Right ventricle myocardium inferior (tissue), 1 donor: Measurements from ENCODE around the gene ZNF512B. TPM values are rescaled to one million over a fixed set of nuclear protein-coding genes. Genes with fewer than 3 reads are reported as not detected.
"Not testable (repeated sequence)": the region's sequence is repeated elsewhere in the genome, so short reads cannot be mapped to it uniquely, and the experiment has no call there.

Source experiments
- ATAC-seq: fragments of 200-7000 bp; cut with Tn5 transposase; one replicate; pipeline ENCODE4 v1.9.1; 2020; ENCODE audit warnings: mild to moderate bottlenecking, moderate library complexity
- DNase-seq: peaks from one replicate; pipeline ENCODE4 v3.0.0; 2021; ENCODE audit errors: missing footprints
- intact Hi-C: fragments of 100-400 bp; cut with DNase I; formaldehyde crosslinking; loops from one replicate; pipeline ENCODE4 v1.11.0; 2022
- total RNA-seq: library from RNA; stranded (reverse); fragmentation: NEBNext Ultra II Directional; extraction: Animal tissue kit (Norgen Biotek cat#: 25700); gene quantifications from one replicate; pipeline ENCODE4 v1.2.1, GENCODE V29; 2021
- donor health status: DM: no; HTN: yes; CAD: no; lungs with severe emphysema.

Gene ZNF512B
- total RNA-seq, 1 donor from 2014 or later = 12.2 TPM

DNA sequence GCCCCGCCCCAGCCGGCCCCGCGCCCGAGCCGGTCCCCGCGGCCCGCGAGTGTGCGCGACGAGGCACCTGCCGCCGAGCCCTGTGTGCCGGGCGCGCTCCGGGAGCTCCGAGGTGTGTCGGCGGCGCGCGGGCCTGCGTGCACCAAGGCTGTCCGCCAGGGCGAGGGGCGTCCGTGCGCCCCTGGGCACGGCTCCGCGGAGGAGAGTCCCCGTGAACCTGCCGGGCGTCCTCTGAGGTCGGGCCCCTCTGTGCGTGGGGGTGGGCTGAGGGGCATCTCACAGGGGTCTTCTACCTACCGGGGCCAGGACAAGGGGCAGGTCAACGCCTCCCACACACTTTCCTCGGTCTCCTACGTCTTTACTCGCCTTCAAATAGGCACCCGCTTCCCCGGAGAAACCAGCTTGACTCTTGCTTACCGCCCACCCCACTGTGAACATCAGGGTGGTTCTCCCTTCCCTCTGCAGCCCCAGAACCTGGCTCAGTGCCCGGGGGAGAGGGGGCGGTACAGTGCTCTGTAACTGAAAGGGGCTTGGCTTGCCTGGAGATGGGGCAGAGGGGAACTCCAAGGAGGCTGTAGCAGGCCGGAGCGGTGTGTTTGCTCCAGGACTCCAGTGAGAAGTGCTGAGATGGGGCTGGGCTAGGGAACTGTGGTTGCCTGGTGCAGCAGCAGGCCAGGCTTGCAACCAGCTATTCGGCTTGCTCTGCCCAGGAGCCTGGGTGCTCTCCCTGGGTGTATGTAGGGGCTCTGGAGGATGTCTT is 10.0 kb upstream of the ZNF512B start, which contains the start of gene SAMD10:
SAMD10 (minus strand) TSS at position 86 of the 760 bp plus-strand sequence. CDS start 175 bp downstream, outside the sequence.
- DNase-seq = no peak
- intact Hi-C loops = loop anchor here (2.0 to 10.0 kb wide), 3 partner anchors 77 to 205 kb away; partner anchors contain the start of genes LKAAEAR1 and OPRL1
- ATAC-seq = no peak

DNA sequence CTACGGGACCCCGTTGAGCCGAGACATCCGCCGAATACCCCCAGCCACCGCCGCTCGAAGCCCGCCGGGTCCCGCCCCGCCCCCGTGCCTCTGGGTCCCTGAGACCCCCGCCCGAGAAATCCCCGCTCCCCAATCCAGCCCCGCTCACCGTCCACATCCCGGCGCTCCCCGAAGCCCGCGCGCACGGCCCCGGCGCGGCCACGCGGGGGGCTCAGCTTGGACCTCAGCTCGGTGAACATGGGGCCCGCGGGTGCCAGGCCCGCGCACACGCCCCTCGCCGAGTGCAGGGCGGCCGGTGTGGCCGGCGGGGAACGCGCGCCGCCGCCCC is 9.5 kb upstream of the ZNF512B start:
- ATAC-seq (no peak), DNase-seq (no peak)
- intact Hi-C loops = loop anchor here (5.0 to 10.0 kb wide), 2 partner anchors 103 to 204 kb away; partner anchors contain the start of genes LKAAEAR1 and OPRL1

DNA sequence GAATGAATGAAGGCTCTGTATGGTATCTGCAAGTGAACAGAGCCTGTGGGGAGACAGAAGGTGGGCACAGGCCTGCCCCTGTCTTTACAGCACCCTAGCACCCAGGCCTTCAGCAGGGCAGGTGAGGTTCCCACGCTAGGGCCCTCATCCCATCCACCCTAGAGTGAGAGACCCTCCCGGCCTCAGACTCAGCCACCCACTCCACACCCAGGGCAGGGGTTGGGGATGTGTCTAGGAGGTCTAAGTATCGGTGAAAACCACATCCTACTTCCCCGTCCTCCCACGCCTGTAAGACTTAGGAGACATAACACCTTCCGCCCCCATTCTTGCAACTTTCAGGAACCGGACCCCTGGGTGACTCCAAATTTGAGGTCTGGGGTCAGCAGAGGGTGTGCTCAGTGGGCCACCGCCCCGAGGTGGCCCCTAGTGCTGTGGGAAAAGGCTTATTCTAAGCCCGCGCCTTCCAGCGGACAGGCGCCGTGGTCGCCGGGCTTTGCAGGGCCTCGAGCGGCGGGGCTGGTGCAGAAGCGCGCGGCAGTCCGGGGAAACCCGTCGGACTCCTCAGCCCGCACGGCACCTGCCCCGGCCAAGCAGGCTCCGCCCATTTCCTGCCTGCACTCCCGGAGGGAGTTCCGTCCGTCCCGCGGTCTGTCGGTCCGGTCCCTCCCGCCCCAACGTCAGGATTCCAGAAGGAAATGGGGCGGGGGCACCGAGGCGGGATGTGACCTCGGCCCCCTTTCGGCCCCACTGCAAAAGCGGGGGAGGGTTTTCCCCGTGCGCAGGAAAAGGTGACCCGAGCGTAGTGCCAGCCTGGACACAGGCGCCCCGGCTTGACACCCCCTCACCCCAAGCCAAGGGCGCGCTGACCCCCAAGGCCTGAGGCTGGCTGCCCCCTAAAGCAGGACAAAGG is 8.8 kb upstream of the ZNF512B start:
- peak; percentile 86 for DNase-seq
- intact Hi-C loops = loop anchor here (5.0 to 10.0 kb wide), 2 partner anchors 104 to 204 kb away; partner anchors contain the start of genes LKAAEAR1 and OPRL1
- ATAC-seq = peak; percentile 39

DNA sequence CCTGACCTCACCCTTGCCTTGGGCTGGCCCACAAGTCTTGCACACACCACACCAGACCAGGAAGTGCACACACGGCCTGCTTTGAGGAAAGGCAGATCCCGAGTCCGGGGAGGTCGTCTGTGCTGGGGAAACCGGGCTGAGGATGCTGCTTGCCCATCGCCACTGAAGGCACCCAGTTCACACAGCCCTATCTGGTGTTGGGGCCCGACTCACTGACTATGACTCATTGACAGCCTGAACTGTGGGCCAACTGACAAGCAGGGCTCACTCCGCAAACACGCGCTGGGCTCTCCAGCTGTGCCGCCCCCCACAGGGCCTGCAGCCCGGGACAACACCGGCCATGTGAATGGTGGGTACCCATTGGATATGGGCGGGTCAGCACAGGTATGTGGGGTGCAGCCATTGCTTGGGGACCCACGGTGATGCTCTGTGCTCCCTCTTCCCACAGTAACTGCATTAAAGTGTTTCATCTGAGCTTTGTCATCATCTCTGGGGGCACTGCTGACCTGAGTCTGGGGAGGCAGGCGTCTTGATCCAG is 8.1 kb upstream of the ZNF512B start:
- intact Hi-C loops = loop anchor here (5.0 to 10.0 kb wide), 2 partner anchors 104 to 203 kb away; partner anchors contain the start of genes LKAAEAR1 and OPRL1
- DNase-seq = no peak
- ATAC-seq = no peak

DNA sequence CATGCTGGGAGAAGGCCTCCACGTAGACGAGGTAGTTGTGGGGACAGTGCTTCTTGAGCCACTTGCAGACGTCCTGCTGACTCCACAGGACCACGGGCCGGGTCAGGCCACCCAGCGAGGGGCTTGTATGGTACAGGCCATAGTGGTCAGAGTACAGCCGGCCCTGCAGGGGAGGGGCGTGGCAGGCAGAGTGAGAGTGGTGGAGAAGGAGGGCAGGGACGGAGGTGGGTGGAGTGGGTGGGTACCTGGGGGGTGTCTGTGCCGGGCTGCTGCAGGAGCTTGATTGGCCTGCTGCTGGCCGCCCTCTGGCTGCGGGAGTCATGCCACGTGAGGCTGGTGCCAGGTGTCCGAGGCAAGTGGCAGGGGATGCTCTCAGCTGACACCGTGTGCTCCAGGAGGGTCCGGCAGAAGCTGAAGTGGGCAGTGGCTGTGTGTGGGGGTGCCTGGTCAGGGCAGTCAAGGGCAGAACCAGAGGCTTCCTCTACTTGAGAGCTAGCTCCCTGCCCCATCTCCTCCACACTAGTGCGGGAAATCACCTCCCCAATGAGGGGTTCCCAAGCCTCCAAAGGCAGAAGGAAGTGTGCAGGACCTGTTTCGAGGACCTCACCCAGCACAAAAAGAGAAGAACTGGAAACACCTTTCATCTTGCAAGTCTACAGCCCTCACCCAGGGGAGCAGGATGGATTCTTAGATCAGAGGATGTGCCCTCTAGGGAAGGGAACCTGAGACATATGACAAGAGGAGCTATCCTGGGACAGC is 7.4 kb upstream of the ZNF512B start:
- intact Hi-C loops = loop anchor here (5.0 to 10.0 kb wide), 2 partner anchors 105 to 202 kb away; partner anchors contain the start of genes LKAAEAR1 and OPRL1
- ATAC-seq (no peak), DNase-seq (no peak)

DNA sequence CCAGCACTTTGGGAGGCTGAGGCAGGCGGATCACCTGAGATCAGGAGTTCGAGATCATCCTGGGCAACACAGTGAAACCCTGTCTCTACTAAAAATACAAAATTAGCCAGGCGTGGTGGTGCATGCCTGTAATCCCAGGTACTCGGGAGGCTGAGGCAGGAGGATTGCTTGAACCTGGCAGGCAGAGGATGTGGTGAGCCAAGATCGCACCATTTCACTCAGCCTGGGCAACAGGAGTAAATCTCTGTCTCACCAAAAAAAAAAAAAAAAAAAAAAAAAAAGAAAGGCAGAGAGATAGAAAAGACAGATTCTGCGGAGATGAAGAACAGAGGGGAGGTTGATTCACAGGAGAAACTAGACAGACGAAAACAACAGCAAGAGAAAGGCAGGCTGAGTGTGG is 6.8 kb upstream of the ZNF512B start:
- intact Hi-C loops = loop anchor here (5.0 to 10.0 kb wide), 2 partner anchors 106 to 202 kb away; partner anchors contain the start of genes LKAAEAR1 and OPRL1
- not testable (repeated sequence) for ATAC-seq, DNase-seq

DNA sequence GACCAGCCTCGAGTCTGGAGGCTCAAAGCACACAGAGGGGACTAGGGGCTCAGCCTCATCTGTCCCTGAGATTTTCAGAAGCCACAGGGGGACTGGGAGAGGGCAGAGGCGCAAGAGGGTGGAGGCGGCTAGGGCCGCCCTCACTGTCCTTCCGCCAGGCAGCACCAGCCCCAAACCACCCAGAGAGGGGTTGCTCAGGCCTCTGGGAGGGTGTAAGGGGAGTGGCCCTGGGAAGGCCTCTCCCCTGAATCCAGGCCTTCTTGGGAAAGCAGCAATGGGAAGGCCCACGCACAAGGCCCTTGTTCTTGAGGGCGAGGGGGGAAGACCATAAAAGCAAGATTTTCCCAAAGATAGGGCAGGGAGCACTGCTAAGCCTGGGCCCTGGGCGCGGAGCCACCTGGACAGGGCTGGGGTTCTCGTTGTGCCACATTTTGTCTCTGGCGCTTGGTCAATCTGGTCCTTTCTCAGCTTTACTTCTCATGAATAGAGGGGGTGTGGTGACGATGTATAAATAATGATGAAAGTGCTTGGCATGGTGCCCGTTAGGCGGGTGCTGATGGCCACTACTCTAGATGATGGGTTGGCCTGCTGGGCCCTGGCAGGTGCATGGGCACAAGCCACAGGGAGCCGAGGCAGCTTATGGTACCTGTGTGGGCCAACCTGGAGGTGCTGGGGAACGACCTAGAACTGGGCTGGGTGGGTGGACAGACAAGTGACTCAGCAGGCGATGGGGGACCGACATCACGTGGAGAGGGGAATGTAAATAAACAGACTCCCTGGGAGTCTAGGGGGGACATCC is 4.9 kb upstream of the ZNF512B start:
- intact Hi-C loops = loop anchor here (5.0 to 10.0 kb wide), 3 partner anchors 108 to 347 kb away; partner anchors contain the start of genes GMEB2, LKAAEAR1 and OPRL1
- no peak for DNase-seq

DNA sequence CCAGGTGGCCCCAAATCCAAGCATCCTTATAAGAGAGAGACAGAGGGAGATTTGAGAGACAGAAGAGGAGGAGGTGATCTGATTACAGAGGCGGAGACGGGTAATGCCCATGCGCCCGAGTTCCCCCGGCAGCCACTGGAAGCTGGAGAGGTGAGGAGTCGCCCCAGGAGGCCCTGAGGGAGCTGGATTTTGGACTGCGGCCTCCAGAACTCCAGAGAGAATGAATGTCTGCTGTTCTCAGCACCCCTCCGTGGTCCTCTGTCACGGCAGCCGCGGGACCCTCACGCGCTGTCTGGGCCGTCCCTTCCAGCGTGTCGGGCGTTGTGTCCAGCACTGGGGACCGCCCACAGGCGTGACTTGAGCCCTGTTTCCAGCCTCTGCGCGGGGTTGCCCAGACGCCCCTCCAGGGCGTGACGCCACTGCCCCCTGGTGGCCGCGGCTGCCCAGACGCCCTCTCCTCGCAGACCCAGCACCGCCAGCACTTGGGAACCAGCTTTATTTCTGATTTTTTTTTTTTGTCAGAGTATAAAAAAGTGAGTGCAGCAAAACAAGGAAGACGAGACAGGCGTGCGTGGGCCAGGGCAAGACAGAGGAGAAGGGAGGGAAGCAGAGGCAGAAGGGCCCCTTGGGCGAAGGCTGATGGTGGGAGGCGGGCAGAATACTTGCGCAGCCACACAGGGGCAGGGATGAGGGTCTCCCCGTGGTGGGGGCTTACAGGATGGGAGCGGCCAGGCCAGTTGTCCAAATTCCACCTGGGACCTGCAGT is 4.1 kb upstream of the ZNF512B start:
- intact Hi-C loops = loop anchor here (2.0 to 10.0 kb wide), 4 partner anchors 65 to 435 kb away; partner anchors contain the start of gene GMEB2
- DNase-seq (peak; percentile 94), ATAC-seq (peak; percentile 89)

More for the DNA sequence above, 4.9 kb upstream of the ZNF512B start:
- no peak for ATAC-seq

DNA sequence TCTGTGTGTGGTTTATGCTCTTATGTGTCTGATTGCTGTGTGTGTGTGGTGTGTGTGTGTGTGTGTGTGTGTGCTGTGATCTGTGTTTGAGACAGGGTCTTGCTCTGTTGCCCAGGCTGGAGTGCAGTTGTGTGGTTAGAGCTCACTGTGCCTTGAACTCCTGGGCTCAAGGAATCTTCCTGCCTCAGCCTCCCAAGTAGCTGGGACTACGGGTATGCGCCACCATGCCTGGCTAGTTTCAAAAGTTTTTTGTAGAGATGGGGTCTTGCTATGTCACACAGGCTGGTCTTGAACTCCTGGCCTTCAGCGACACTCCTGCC is 3.4 kb upstream of the ZNF512B start:
- intact Hi-C loops = loop anchor here (2.0 to 10.0 kb wide), 4 partner anchors 64 to 434 kb away; partner anchors contain the start of gene GMEB2
- ATAC-seq = no peak
- no peak for DNase-seq

DNA sequence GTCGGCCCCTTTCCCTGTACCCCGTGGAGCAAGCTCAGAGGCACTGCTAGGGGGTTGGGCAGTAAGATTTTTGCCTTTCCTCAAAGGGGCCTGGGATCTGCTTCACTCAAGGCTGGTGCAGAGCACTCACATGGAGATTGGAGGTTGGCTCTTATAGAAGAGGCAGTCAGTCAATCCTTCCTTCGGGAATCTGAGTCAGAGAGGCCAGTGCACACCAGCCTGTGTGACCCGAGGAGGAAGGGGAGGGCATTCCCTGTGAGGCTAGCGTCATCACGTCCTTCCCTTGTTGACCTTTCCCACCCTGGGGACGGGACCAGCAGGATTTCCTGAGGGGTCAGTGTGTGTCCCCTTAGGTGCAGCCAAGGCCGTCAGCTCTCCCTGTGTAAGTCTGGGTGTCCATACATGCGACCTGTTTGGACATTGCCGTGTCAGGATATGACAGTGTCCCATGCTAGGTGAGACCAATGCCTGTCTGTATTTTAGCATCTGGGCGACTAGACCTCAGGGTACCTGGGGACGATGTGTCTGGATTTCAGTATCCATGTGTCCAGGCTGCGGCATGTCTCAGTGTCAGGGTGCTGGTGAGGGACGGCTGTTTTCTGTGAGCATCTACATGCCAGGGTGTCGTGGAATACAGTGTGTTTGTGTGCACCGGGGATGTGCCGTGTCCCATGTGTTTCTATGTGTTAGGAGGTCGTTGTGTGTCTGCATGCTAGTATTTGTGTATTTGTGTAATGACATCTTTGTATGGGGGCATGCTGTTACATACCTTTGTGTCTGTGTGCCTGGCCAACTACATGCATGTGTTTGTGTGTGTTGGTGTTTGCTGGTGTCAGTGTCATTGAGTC is 2.8 kb upstream of the ZNF512B start:
- ATAC-seq = no peak
- no peak for DNase-seq
- intact Hi-C loops = loop anchor here (2.0 to 10.0 kb wide), 4 partner anchors 64 to 434 kb away; partner anchors contain the start of gene GMEB2

DNA sequence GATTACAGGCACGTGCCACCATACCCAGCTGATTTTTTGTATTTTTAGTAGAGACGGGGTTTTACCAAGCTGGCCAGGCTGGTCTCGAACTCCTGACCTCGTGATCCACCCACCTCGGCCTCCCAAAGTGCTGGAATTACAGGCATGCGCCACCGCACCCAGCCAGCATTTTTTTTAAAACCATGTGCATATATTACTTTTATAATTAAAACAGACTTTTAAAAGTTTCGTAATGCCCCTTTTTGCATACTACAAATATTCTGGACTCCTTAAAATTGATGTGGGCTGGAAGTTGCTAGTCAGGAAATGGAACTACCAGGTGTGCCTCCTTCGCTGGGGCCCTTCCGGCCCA is 2.2 kb upstream of the ZNF512B start:
- DNase-seq, ATAC-seq: not testable (repeated sequence)
- intact Hi-C loops = loop anchor here (2.0 to 10.0 kb wide), 4 partner anchors 63 to 433 kb away; partner anchors contain the start of gene GMEB2

DNA sequence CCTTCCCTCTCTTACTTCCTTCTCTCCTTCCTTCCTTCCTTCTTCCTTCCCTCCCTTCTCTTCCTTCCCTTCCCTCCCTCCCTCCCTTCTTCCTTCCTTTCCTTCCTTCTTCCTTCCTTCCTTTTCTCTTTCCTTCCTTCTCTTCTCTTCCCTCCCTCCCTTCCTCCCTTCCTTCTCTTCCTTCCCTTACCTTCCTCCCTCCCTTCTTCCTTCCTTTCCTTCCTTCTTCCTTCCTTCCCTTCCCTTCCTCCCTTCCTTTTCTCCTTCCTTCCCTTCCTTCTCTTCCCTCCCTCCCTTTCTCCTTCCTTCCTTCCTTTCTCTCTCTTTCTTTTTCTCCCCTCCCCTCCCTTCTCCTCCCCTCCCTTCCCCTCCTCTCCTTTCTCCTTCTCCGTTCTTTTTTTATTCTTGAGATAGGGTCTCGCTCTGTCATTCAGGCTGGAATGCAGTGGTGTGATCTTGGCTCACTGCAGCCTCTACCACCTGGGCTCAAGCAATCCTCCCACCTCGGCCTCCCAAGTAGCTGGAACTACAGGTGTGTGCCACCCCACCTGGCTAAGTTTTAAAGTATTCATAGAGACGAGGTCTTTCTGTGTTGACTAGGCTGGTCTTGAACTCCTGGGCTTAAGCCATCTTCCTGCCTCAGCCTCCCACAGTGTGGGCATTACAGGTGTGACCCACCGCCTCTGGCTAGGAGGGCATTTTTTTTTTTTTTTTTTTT is 1.1 kb upstream of the ZNF512B start:
- DNase-seq = no peak
- no peak for ATAC-seq
- intact Hi-C loops = loop anchor here (5.0 to 10.0 kb wide), 2 partner anchors 196 to 344 kb away; partner anchors contain the start of gene GMEB2

DNA sequence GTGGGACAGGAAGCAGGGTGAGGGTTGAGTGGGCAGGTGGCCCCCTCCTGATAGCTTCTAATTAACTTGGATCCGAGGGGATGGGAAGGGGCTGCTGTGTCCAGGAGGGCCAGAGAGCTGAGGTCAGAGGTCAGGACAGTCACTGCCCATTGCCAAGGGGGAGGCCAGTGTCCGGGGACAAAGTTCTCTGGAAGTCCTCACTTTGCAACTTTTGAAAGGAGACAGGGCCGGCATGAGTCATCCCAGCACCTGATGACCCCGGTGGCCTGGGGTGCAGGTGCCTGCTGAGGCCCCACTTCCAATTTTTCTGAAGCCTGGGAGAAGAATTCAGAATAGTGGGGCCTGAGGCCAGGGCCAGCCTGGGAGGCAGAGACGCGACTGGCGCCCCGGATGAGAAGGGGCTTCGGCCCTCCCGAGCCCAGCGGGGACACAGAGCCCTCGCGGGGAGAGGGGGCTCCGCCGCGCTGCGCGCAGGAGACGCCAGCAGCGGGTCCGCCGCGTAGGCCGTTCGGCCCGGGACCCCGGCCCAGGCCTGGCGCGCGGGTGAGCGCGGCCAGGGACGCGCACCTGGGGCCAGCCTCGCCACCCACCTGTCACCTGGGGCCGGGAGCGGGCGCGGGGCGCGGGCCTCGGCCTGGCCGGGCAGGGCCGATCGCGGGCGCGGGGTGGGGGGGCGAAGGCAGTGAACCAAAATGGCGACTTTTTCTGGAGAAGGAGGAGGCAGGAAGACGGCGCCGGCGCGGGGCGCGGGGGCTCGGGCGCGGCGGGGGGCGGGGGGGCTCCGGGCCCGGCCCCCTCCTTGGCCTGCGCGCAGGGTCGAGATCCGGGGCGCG is 586 bp downstream of the ZNF512B start:
- DNase-seq (peak; percentile 53), ATAC-seq (no peak)
- intact Hi-C loops = no loop called here
